Measurements from ENCODE around the gene BMPER. TPM values are rescaled to one million over a fixed set of nuclear protein-coding genes. Genes with fewer than 3 reads are reported as not detected.
A peak's percentile ranks its signal among the peaks of the same experiment; 100 is the strongest.

Gene BMPER
- total and polyA plus RNA-seq, 3 donors from 2014 or later, result 1.7 to 2.8 (median 2.4) TPM

DNA sequence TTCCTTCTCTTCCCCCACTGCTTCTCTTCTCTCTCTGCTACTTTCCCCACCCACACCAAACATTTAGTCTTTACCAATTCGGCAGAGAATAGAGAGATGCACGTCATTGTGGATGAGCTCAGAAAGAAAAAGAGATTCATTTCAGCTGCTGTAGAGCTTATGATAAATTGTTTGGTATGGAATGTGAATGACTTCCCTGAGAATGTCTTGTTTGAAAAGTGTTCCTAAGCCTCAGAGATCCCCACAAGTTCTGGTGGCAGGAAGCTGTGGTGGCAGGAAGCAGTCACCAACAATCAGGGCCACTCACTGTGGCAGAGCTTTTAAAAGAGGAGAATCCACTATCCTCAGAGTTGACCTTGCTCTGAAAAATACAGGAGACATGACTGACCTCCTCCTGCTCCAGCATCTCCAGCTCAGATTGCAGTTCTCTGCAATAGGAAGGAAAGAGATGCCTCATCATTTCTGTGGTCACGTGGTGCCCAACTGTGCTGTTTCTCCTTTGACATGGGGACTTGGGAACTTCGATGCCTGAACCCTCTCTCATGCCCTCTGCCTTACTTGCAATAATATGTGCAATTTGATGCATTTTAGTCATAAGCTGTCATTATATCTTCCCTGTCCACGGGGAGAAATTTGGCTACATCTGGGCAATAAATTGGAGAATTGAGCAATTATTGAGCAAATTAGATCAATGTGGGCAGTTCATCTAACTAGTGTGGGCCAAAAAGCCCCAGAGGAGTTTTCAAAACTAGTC, 76.5 kb downstream of the BMPER start:
- Histone ChIP-seq H3K36me3 (ENCODE audit: low read depth, missing control alignments) (no peaks in the 10 kb centered on the region), H3K4me1 (no peaks in the 10 kb centered on the region), H3K9me3 (no peaks in the 10 kb centered on the region), H3K27me3 (no peaks in the 10 kb centered on the region), H3K4me3 (no peak overlapping the region), H3K27ac (no peak overlapping the region)
- 79 to 90% methylated on average over 5 of the region's 5 CpGs for WGBS, 2 donors
- DNase-seq, result no peak
- TF ChIP-seq POLR2A (IDR thresholded peaks at IDR 0.05), result no peak
- TF ChIP-seq, protein P1, sequence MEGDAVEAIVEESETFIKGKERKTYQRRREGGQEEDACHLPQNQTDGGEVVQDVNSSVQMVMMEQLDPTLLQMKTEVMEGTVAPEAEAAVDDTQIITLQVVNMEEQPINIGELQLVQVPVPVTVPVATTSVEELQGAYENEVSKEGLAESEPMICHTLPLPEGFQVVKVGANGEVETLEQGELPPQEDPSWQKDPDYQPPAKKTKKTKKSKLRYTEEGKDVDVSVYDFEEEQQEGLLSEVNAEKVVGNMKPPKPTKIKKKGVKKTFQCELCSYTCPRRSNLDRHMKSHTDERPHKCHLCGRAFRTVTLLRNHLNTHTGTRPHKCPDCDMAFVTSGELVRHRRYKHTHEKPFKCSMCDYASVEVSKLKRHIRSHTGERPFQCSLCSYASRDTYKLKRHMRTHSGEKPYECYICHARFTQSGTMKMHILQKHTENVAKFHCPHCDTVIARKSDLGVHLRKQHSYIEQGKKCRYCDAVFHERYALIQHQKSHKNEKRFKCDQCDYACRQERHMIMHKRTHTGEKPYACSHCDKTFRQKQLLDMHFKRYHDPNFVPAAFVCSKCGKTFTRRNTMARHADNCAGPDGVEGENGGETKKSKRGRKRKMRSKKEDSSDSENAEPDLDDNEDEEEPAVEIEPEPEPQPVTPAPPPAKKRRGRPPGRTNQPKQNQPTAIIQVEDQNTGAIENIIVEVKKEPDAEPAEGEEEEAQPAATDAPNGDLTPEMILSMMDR (IDR thresholded peaks at IDR 0.05), result no peak
- intact Hi-C loops (cut with DNase I; ENCODE audit: low total_unique reads), result no loop called here

DNA sequence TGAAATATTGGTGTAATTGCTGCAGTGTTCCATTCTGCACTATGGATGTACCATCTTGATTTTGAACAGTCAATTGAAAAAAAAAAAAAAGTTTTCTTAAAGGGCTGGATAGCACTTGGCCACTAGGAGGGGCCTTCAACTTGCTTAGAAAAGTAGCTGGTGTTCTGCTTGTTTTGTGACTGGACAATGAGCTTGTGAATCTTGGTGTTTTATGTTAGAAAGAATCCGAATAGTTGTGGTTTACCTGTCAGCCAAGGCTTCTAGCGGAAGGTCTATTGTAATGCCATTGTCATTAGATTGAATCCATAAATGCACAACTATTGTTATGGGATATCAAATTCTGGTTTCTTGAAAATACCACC, 77.1 kb downstream of the BMPER start:
- H3K27ac ChIP-seq, result no peak overlapping the region
- 44 to 69% methylated on average over 2 of the region's 2 CpGs for WGBS, 2 donors
- no peak for TF ChIP-seq POLR2A (IDR thresholded peaks at IDR 0.05)
- TF ChIP-seq, protein P1 (IDR thresholded peaks at IDR 0.05), result peak in 2 of 3 experiments; percentile 24
- peak; percentile 22 for DNase-seq
- no peaks in the 10 kb centered on the region for H3K36me3 ChIP-seq (ENCODE audit: low read depth, missing control alignments)
- intact Hi-C loops (cut with DNase I; ENCODE audit: low total_unique reads), result no loop called here
- H3K9me3 ChIP-seq, result no peaks in the 10 kb centered on the region
- no peaks in the 10 kb centered on the region for H3K27me3 ChIP-seq
- H3K4me3 ChIP-seq, result no peak overlapping the region
- no peaks in the 10 kb centered on the region for H3K4me1 ChIP-seq

DNA sequence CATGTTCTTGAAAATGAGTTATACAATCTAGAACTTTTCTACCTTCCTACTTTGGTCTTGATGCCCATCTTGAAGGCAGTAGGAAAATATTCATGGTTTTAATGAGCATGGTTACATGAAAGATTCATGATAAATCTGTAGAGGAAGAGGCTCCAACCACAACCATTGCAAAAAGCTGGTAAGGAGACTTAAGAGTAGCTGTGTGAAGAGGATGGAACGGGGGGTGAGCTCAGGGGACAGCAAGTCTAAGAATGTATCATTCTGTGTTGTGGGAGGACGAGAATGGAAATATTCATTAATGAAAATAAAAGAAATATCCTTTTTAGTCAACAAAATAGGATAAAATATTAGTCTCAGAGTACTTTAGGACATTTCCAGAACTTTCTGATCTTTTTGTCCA, 81.1 kb downstream of the BMPER start:
- WGBS, 2 donors, result 35 to 70% methylated on average over 2 of the region's 2 CpGs
- H3K4me1 ChIP-seq, result no peaks in the 10 kb centered on the region
- H3K9me3 ChIP-seq, result no peaks in the 10 kb centered on the region
- no peaks in the 10 kb centered on the region for H3K27me3 ChIP-seq
- DNase-seq, result no peak
- H3K4me3 ChIP-seq, result no peak overlapping the region
- intact Hi-C loops (cut with DNase I; ENCODE audit: low total_unique reads), result no loop called here
- peak overlapping the region in 1 of 2 donors; percentile 41 for H3K27ac ChIP-seq
- TF ChIP-seq POLR2A (IDR thresholded peaks at IDR 0.05), result no peak
- no peaks in the 10 kb centered on the region for H3K36me3 ChIP-seq (ENCODE audit: low read depth, missing control alignments)

DNA sequence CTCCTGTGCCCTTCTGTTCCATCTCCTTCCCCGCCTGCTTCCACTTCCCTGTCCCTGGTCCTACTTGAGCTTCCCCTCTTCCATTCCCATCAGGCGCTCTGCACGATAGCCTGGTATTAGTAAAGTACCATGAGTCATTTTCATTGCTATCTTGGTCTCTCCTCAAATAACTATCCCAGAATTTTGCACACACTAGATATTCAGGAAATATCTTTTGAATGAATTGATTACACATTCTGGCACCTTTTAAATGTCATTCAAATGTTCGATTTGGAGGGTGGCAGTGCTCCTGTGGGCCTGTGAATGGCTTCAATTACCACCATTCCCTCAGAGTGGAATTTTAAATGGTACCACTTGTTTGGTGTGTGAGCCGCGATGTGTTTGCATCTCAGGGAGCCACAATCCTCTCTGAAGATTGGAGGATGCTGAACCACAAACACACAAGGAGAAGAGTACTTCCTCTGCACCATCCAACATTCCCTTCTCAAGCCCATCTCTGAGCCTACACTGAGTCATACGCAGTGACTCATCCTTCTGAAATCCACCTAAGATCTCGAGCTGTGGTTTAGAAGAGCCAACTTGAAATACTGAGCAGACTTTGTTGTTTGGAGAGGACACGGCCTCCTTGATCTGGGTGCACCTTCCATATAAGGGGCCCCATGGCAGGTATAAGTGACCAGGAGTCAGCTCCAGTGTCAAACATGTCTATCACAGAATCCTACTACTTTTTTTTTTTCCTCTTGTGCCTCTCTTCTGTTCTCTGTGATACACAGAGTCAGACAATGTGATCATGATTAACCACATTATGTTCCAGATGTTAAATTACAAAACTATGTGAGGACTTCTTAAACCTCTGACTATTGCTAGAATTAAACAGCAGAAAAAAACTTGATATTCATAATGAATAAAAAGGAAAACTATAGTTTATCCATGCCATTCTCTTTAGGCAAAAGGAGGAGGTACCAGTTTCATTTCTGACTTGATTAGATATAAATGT, 81.9 kb downstream of the BMPER start:
- Histone ChIP-seq H3K27me3 (no peaks in the 10 kb centered on the region), H3K36me3 (ENCODE audit: low read depth, missing control alignments) (no peaks in the 10 kb centered on the region), H3K4me1 (no peaks in the 10 kb centered on the region), H3K4me3 (no peak overlapping the region), H3K27ac (peak overlapping the region in 1 of 2 donors; percentile 41), H3K9me3 (no peaks in the 10 kb centered on the region)
- 73 to 75% methylated on average over 9 of the region's 9 CpGs for WGBS, 2 donors
- no peak for DNase-seq
- intact Hi-C loops (cut with DNase I; ENCODE audit: low total_unique reads), result no loop called here
- TF ChIP-seq, protein P1 (IDR thresholded peaks at IDR 0.05), result no peak
- TF ChIP-seq POLR2A (IDR thresholded peaks at IDR 0.05), result no peak

DNA sequence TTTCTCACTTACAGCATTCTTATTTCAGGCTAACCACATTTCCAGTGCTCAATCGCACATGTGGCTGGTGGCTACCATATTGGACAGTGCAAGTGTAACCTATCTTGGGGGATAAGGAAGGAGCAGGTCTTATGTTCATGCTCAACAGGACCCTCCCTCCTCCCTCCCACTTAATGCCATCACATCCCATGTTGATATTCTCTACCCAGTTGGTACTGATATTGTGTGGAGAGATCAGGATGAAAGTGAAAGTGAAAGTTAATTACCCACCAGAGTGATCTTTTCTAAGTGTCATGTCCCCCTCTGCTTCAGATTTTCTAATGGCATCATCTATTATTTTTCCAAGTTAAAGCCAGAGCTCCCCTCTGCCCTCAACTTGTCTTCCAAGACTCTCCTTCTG, 91.6 kb downstream of the BMPER start:
- Histone ChIP-seq H3K9me3 (no peaks in the 10 kb centered on the region), H3K4me1 (peaks cover 10% of the 10 kb centered on the region), H3K27ac (no peak overlapping the region), H3K27me3 (no peaks in the 10 kb centered on the region), H3K4me3 (no peak overlapping the region), H3K36me3 (ENCODE audit: low read depth, missing control alignments) (no peaks in the 10 kb centered on the region)
- intact Hi-C loops (cut with DNase I; ENCODE audit: low total_unique reads), result no loop called here
- no peak for DNase-seq
- no peak for TF ChIP-seq POLR2A (IDR thresholded peaks at IDR 0.05)
- TF ChIP-seq, protein P1 (IDR thresholded peaks at IDR 0.05), result no peak
- WGBS, 2 donors, result 88 to 95% methylated on average over 1 of the region's 1 CpG

Data from testis (tissue), 3 donors.